CD4-positive, alpha-beta T cell treated with Interferon alpha-2 for 1 hour (primary cell): Measurements from ENCODE around the gene RASA1.
"Not testable (repeated sequence)": the region's sequence is repeated elsewhere in the genome, so short reads cannot be mapped to it uniquely, and the experiment has no call there.

Experiments
- DNase-seq, 2 donors: peaks; one replicate each; pipeline ENCODE4 v3.0.0-alpha.2; 2020 to 2022

RASA1 gene

DNA sequence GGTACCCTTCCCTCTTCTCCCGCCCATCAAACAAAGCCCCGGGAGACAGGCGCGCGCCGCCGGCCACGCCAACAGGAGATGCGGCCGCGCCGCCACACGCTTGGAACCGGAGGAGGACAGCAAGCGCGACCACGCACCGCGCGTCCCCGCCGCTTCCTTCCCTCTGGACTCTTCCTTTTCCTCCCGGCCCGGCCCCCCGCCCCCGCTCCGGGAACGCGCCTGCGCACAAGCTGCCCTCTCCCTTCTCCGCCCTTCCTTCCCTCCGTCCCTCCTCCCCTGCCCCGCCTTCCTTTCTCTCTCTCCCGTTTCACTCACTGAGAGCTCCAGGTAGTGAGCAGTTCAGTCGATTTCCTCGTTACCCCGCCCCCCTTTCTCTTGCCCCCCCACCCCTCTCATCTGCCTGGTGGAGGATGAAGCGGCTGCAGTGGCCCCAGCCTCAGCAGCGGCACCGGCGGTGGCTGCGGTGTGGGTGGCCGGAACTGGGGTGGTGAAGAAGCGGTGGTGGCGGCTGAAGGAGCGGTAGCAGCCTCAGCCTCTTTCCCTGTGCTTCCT, at the start of gene RASA1:
Gene RASA1 (plus strand): TSS at position 310 of the 552 bp plus-strand sequence. CDS start 569 bp downstream, outside the sequence.
- peak; percentile 77 to 84 for DNase-seq

DNA sequence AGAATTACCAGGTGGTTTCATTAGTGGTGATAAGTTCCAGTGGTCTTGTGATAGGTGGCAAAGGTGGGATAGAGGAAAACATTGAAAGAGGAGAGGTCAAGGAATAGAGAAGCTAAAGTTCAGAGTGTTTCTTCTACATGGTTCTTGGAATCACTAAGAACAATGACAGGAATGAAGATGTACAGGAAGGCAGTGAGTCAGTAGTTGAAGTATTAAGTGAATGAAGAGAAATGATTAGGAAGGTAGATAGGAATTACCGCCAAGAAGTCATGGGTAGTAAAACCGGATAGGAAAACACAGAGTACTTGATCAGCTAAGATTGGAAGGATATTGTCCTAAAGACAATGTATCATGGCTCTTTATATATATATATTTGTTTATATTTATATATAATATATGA, 37.9 kb upstream of the RASA1 start:
- no peak for DNase-seq

DNA sequence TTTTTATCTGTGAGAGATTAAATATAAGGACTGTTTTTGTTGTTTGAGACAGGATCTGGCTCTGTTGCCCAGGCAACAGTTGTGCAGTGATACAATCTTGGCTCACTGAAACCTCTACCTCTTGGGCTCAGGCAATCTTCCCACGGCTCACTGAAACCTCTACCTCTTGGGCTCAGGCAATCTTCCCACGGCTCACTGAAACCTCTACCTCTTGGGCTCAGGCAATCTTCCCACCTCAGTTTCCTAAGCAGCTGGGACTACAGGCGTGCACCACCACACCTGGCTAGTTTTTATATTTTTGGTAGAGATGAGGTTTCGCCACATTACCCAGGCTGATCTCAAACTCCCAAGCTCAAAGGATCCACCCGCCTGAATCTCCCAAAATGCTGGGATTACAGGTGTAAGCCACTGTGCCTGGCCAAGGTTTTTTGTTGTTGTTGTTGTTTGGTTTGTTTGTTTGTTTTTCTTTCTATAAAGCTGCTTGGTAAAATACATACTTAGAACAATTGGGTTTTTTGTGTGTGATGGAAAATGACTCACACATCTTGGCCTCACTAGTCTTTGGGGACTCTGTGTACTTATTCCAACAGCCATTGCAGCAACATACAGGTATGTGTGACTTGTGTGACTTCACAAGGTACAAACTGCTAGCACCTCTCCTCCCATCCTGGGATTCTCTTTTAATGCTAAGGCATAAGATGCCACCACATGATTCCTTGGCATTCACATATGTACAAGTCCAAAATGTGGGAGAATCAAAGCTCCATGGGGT, 36.5 kb upstream of the RASA1 start:
- DNase-seq = no peak

GRCh38 chr5:87233143-87233542, 34.5 kb upstream of the RASA1 start:
- DNase-seq = no peak

GRCh38 chr5:87241555-87241954, 26.1 kb upstream of the RASA1 start:
- no peak for DNase-seq

GRCh38 chr5:87242242-87242641, 25.4 kb upstream of the RASA1 start:
- DNase-seq = no peak

- DNase-seq = no peak
Measured at GRCh38 chr5:87243161-87243844, 24.4 kb upstream of the RASA1 start.

- DNase-seq = no peak
Measured at GRCh38 chr5:87245451-87245850, 22.2 kb upstream of the RASA1 start.

DNA sequence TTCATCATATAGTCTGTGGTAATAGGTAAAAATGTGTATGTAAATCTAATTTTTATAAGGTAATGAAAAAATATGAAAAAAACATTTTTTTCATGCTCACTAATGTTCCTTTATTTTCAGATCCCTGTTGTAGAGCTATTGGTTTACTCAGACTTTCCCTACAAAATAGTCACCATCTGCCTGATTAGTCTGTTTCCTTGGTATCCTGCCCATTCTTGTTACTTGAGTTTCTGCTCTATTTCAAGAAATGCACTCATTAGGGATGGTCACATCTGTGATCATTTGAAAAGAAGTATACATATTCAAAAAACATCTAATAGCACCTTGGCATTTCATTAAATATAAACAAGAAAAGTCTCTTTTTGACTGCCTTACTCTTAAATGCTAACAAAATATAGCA, 21.6 kb upstream of the RASA1 start:
- no peak for DNase-seq

DNA sequence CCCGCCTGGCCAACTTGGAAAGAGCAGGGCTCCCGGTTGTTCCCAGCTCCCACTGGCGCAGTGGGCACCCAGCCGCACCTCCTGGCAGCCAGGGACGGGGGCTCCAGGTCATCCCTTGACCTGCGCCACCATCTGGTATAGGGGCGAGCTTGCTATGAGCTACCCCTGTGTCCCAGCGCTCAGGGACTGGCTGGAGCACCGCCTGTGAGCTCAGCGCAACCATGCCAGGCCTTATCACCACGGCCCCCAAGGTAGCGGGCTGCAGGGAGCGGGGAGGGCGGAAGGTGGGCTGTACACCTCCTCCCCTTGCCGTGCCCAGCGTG, 15.4 kb upstream of the RASA1 start:
- DNase-seq = no peak

DNA sequence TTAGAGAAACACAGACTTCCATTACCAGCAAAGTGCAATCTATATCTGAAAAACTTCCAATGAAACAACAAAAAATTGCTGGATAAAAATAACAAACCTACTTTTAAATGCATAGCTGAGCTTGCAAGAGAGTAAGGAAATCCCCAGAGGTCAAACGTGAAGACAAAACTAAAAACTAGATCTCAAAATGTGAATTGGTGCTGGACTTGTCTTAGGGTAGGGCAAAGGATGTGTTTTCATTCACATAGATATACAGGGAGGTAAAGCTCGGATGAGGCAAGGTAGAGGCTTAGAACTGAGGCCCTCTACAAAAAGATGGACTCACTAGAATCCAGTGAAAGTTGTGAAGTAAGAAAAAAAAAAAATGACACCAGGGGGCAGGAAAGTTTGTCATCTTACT, 13.6 kb upstream of the RASA1 start:
- no peak for DNase-seq

DNA sequence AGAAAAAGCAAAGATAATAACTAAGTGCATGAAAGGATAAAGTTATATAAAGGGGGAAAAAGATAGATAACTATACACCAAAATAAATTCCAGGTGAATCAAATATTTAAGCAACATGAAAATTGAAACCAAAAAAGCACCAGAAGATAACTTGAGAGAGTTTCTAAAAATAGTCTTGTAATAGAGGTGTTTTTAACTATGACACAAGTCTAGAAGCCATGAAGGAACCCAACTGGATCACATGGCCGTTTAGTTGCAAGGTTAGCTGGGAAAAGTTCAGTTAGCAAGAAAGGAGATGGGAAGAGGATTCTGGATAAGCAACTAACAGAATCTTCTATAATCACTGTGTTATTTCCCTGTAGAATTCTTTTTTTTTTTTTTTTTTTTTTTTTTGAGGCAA, 9.2 kb upstream of the RASA1 start:
- no peak for DNase-seq

- no peak for DNase-seq
Measured at GRCh38 chr5:87260604-87261192, 7.0 kb upstream of the RASA1 start.

DNA sequence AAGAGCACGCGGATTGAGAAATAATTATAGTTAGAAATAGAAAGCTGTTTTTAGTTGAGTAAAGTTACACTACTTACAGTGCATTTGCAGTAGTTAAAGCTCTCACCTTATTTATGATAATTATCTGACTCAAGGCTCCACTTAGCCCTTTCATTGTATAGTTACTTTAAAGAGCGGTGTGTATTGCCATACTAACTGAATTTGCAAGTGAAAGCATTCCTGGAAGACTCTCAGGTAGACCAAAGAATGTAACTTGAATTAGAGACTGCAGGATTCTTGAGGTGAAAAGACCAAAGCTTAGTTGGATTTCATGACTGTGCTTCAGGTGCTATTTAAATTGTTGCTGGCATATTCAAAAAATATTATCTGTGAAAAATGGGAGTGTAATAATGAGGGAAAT, 4.2 kb upstream of the RASA1 start:
- DNase-seq = no peak

DNA sequence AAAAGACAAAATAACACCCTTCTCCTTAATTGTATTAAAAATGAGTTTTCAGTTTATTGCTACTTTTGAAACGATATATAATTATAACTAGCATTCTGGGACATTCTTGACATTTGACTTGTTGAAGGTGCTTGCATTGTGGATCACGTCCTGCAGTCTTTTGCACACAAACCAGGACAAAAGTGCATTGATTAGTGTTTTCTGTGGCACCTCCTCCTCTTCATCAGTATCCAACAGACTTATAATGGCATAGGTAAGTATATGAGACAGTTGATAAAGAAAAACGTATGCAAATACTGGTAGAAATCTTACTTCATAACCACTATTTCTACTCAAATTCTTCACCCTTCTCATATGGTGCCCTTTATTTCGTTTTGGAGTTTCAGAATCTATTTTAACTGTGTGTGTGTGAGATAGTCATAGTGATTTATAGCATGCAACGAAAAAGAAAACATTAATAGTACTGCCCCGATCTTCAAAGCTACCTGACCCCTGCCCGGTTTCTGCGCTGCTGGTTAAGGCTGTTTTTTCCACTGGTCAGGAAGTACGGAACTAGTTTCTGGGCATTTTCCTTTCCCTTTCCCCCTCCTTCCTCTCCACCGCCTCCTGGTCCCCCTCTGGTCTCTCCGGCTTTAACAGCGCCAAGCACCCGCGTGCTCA, 639 bp upstream of the RASA1 start:
- DNase-seq = no peak

GRCh38 chr5:87268126-87268969, 665 bp downstream of the RASA1 start:
- peak in 1 of 2 donors; percentile 70 for DNase-seq

GRCh38 chr5:87268970-87269377, 1.3 kb downstream of the RASA1 start:
- no peak for DNase-seq

DNA sequence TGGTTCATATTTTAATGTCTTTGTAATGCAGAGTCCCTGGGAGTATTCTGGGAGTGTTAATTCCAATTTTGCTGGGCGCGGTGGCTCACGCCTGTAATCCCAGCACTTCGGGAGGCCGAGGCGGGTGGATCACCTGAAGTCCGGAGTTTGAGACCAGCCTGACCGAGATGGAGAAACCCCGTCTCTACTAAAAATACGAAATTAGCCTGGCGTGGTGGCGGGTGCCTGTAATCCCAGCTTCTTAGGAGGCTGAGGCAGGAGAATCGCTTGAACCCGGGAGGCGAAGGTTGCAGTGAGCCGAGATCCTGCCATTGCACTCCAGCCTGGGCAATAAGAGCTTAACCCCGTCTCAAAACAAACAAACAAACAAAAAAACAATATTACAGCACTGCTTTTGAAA, 3.2 kb downstream of the RASA1 start:
- not testable (repeated sequence) for DNase-seq

DNA sequence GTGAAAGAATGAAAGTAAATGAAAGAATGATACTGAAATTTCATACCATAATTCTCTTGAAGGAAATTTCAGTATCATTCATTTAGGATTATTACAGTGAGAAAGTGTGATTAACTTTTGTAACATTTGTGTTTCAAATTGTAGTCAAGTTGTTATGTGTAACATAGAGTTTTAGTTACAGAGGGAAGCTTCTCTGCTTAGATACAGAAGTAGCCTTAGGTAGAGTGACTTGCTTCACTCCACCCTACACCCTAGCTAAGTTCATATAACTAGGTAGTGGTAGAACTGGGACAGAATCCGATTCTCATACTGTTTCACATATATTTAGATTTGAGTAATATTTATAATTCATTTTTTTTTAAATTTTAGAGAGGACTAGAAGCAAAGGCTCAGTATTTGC, 9.0 kb downstream of the RASA1 start:
- DNase-seq = no peak

GRCh38 chr5:87277279-87277835, 9.7 kb downstream of the RASA1 start:
- no peak for DNase-seq

GRCh38 chr5:87278590-87279100, 11.0 kb downstream of the RASA1 start:
- DNase-seq = no peak

GRCh38 chr5:87282269-87282668, 14.6 kb downstream of the RASA1 start:
- DNase-seq = peak in 1 of 2 donors; percentile 54
